ENCODE measurements around the gene OPA1. TPM values are rescaled to one million over a fixed set of nuclear protein-coding genes. Genes with fewer than 3 reads are reported as not detected.

The OPA1 gene
- total and polyA plus RNA-seq, 4 donors, result 13.2 to 54.5 (median 33.4) TPM

DNA sequence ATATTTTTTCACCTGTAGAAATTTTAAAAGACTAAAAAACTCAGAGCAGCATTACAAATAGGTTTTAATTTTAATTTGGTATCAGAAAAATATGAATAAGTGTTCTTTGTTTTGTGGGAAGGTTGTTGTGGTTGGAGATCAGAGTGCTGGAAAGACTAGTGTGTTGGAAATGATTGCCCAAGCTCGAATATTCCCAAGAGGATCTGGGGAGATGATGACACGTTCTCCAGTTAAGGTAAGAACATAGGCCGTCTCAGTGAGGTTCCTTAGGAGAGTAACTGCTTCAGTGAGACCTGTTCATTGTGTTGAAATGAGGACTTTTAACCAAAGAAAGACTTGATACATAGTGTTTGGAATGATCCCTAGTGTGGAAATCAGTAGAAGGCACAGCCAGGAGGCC, 44.8 kb downstream of the OPA1 start:
- no peak for DNase-seq (ENCODE audit: low spot score)
- Histone ChIP-seq H3K27ac (ENCODE audit: low read depth in 1 of 2, low read length in 2 of 2) (no peak overlapping the region), H3K36me3 (ENCODE audit: control insufficient read depth in 4 of 4, insufficient read depth in 3 of 4, low read depth in 1 of 4, low read length in 3 of 4) (peaks cover 4 to 26% (median 19%) of the 10 kb centered on the region in 4 donors), H3K4me3 (ENCODE audit: low read depth in 1 of 3, low read length in 3 of 3) (no peak overlapping the region), H3K4me1 (ENCODE audit: control insufficient read depth in 4 of 4, insufficient read depth in 4 of 4, low read length in 3 of 4) (no peaks in the 10 kb centered on the region), H3K9me3 (ENCODE audit: control insufficient read depth in 4 of 4, low read length in 3 of 4) (no peaks in the 10 kb centered on the region), H3K9ac (ENCODE audit: low read depth in 1 of 2, low read length in 2 of 2) (no peak overlapping the region), H3K27me3 (ENCODE audit: control insufficient read depth in 4 of 4, insufficient read depth in 4 of 4, low read length in 3 of 4) (no peaks in the 10 kb centered on the region)
- TF ChIP-seq ATF3 (IDR thresholded peaks at IDR 0.05) (no peak), HNF4G (IDR thresholded peaks at IDR 0.05) (no peak), YY1 (IDR thresholded peaks at IDR 0.05) (no peak), RXRA (IDR thresholded peaks at IDR 0.05) (no peak), GABPA (IDR thresholded peaks at IDR 0.05 in 1 of 2, conservative IDR thresholded peaks at IDR 0.05 in 1 of 2) (no peak), HNF4A (conservative IDR thresholded peaks at IDR 0.05) (no peak), EGR1 (IDR thresholded peaks at IDR 0.05; ENCODE audit: low read depth in 2 of 2) (no peak), CTCF (IDR thresholded peaks at IDR 0.05; ENCODE audit: low read depth, low read length, missing input control) (no peak), RAD21 (IDR thresholded peaks at IDR 0.05) (no peak), REST (IDR thresholded peaks at IDR 0.05) (no peak), JUND (IDR thresholded peaks at IDR 0.05) (no peak), SP1 (IDR thresholded peaks at IDR 0.05) (no peak)
- over 99% methylated on average over 3 of the region's 3 CpGs for WGBS

- peaks cover 3 to 33% (median 26%) of the 10 kb centered on the region in 4 donors for H3K36me3 ChIP-seq (ENCODE audit: control insufficient read depth in 4 of 4, insufficient read depth in 3 of 4, low read depth in 1 of 4, low read length in 3 of 4)
- no peak overlapping the region for H3K9ac ChIP-seq (ENCODE audit: low read depth in 1 of 2, low read length in 2 of 2)
- WGBS, result 97% methylated on average over 3 of the region's 3 CpGs
- H3K4me1 ChIP-seq (ENCODE audit: control insufficient read depth in 4 of 4, insufficient read depth in 4 of 4, low read length in 3 of 4), result no peaks in the 10 kb centered on the region
- TF ChIP-seq CTCF (IDR thresholded peaks at IDR 0.05; ENCODE audit: low read depth, low read length, missing input control) (no peak), JUND (IDR thresholded peaks at IDR 0.05) (no peak), HNF4A (conservative IDR thresholded peaks at IDR 0.05) (no peak), RXRA (IDR thresholded peaks at IDR 0.05) (no peak)
- TF ChIP-seq, protein P1, sequence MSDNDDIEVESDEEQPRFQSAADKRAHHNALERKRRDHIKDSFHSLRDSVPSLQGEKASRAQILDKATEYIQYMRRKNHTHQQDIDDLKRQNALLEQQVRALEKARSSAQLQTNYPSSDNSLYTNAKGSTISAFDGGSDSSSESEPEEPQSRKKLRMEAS (IDR thresholded peaks at IDR 0.05), result no peak
- TF ChIP-seq, protein P2, sequence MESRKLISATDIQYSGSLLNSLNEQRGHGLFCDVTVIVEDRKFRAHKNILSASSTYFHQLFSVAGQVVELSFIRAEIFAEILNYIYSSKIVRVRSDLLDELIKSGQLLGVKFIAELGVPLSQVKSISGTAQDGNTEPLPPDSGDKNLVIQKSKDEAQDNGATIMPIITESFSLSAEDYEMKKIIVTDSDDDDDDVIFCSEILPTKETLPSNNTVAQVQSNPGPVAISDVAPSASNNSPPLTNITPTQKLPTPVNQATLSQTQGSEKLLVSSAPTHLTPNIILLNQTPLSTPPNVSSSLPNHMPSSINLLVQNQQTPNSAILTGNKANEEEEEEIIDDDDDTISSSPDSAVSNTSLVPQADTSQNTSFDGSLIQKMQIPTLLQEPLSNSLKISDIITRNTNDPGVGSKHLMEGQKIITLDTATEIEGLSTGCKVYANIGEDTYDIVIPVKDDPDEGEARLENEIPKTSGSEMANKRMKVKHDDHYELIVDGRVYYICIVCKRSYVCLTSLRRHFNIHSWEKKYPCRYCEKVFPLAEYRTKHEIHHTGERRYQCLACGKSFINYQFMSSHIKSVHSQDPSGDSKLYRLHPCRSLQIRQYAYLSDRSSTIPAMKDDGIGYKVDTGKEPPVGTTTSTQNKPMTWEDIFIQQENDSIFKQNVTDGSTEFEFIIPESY (IDR thresholded peaks at IDR 0.05), result no peak
- no peaks in the 10 kb centered on the region for H3K27me3 ChIP-seq (ENCODE audit: control insufficient read depth in 4 of 4, insufficient read depth in 4 of 4, low read length in 3 of 4)
- no peaks in the 10 kb centered on the region for H3K9me3 ChIP-seq (ENCODE audit: control insufficient read depth in 4 of 4, low read length in 3 of 4)
- H3K27ac ChIP-seq (ENCODE audit: low read depth in 1 of 2, low read length in 2 of 2), result no peak overlapping the region
- DNase-seq (ENCODE audit: low spot score), result no peak
- no peak overlapping the region for H3K4me3 ChIP-seq (ENCODE audit: low read depth in 1 of 3, low read length in 3 of 3)
Observed at GRCh38 chr3:193638833-193639232, 45.8 kb downstream of the OPA1 start.
